Osteocyte (in vitro differentiated cells): ENCODE data around the gene PVRIG. TPM values are rescaled to one million over a fixed set of nuclear protein-coding genes. Genes with fewer than 3 reads are reported as not detected.
A peak's percentile ranks its signal among the peaks of the same experiment; 100 is the strongest.
"Not testable (repeated sequence)": the region's sequence is repeated elsewhere in the genome, so short reads cannot be mapped to it uniquely, and the experiment has no call there.

ENCODE experiments used
- DNase-seq: peaks from one replicate; pipeline ENCODE4 v3.0.0; 2021; ENCODE audit warnings: mixed read lengths; ENCODE audit not compliant: unreplicated experiment; ENCODE audit errors: extremely low spot score
- H3K27ac Mint-ChIP-seq: one replicate; pipeline ENCODE4 v1.8.0; 2021; ENCODE audit warnings: mild to moderate bottlenecking, mixed read lengths; ENCODE audit not compliant: unreplicated experiment
- H3K27me3 Mint-ChIP-seq: one replicate; pipeline ENCODE4 v1.8.0; 2021; ENCODE audit warnings: mixed read lengths; ENCODE audit not compliant: unreplicated experiment
- H3K36me3 Mint-ChIP-seq: one replicate; pipeline ENCODE4 v1.8.0; 2021; ENCODE audit warnings: mixed read lengths; ENCODE audit not compliant: unreplicated experiment
- H3K4me1 Mint-ChIP-seq: one replicate; pipeline ENCODE4 v1.8.0; 2021; ENCODE audit warnings: mixed read lengths; ENCODE audit not compliant: unreplicated experiment
- H3K4me3 Mint-ChIP-seq: one replicate; pipeline ENCODE4 v1.8.0; 2021; ENCODE audit warnings: mild to moderate bottlenecking, moderate library complexity, mixed read lengths; ENCODE audit not compliant: unreplicated experiment
- H3K9me3 Mint-ChIP-seq: one replicate; pipeline ENCODE4 v1.8.0; 2021; ENCODE audit warnings: mixed read lengths; ENCODE audit not compliant: unreplicated experiment
- total RNA-seq: library from RNA; stranded (reverse); gene quantifications from 2 replicates; pipeline ENCODE4 v1.2.1, GENCODE V29; 2021
- TF ChIP-seq, protein P1 (sequence below): fragments of 200-600 bp; sonication (generic); IDR thresholded peaks from 2 replicates; pipeline ENCODE4 v1.5.0; 2021; ENCODE audit warnings: antibody characterized with exemption, mild to moderate bottlenecking, moderate library complexity

PVRIG gene
- total RNA-seq, 1 donor from 2014 or later = not detected

- Mint-ChIP-seq H3K4me3 (no peak overlapping the region), H3K27me3 (peaks cover 30% of the 10 kb centered on the region), H3K36me3 (peaks cover 4% of the 10 kb centered on the region), H3K9me3 (no peaks in the 10 kb centered on the region), H3K27ac (no peak overlapping the region), H3K4me1 (peaks cover 6% of the 10 kb centered on the region)
- no peak for DNase-seq
- TF ChIP-seq, protein P1, sequence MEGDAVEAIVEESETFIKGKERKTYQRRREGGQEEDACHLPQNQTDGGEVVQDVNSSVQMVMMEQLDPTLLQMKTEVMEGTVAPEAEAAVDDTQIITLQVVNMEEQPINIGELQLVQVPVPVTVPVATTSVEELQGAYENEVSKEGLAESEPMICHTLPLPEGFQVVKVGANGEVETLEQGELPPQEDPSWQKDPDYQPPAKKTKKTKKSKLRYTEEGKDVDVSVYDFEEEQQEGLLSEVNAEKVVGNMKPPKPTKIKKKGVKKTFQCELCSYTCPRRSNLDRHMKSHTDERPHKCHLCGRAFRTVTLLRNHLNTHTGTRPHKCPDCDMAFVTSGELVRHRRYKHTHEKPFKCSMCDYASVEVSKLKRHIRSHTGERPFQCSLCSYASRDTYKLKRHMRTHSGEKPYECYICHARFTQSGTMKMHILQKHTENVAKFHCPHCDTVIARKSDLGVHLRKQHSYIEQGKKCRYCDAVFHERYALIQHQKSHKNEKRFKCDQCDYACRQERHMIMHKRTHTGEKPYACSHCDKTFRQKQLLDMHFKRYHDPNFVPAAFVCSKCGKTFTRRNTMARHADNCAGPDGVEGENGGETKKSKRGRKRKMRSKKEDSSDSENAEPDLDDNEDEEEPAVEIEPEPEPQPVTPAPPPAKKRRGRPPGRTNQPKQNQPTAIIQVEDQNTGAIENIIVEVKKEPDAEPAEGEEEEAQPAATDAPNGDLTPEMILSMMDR = no peak
These were observed 6.1 kb upstream of the PVRIG start for GRCh38 chr7:100213672-100214071.

GRCh38 chr7:100214356-100214755 lies 5.4 kb upstream of the PVRIG start:
- not testable (repeated sequence) for DNase-seq, H3K36me3 Mint-ChIP-seq, H3K4me1 Mint-ChIP-seq, H3K27ac Mint-ChIP-seq, H3K9me3 Mint-ChIP-seq, H3K4me3 Mint-ChIP-seq
- peaks cover 23% of the 10 kb centered on the region for H3K27me3 Mint-ChIP-seq

DNA sequence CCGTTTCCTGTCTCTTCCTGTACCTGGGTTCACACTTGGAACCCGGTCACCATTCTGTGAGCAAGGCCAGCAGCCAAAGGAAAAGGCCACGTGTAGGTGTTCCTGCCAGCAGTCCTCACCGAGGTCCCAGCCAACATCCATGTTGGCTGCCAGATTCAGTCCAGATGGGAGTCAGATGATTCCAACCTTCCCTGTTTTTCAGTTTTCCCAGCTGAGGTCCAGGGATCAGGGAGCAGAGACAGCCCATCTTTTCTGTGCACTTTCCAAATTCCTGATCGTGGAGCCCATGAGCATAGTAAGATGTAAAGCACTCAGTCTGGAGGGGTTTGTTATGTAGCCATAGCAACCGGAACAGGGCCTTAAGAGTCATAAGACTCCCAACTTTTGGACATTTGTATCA lies 3.9 kb upstream of the PVRIG start:
- H3K9me3 Mint-ChIP-seq = no peaks in the 10 kb centered on the region
- DNase-seq = no peak
- H3K27me3 Mint-ChIP-seq = peaks cover 11% of the 10 kb centered on the region
- H3K4me1 Mint-ChIP-seq = peaks cover 6% of the 10 kb centered on the region
- H3K4me3 Mint-ChIP-seq = no peak overlapping the region
- no peak overlapping the region for H3K27ac Mint-ChIP-seq
- peaks cover 6% of the 10 kb centered on the region for H3K36me3 Mint-ChIP-seq
- TF ChIP-seq, protein P1 = no peak

GRCh38 chr7:100217934-100218333 lies 1.8 kb upstream of the PVRIG start:
- not testable (repeated sequence) for H3K27me3 Mint-ChIP-seq, H3K4me3 Mint-ChIP-seq, H3K36me3 Mint-ChIP-seq, H3K4me1 Mint-ChIP-seq, H3K27ac Mint-ChIP-seq, H3K9me3 Mint-ChIP-seq
- TF ChIP-seq, protein P1 = peak; percentile 60
- DNase-seq = peak; percentile 94

DNA sequence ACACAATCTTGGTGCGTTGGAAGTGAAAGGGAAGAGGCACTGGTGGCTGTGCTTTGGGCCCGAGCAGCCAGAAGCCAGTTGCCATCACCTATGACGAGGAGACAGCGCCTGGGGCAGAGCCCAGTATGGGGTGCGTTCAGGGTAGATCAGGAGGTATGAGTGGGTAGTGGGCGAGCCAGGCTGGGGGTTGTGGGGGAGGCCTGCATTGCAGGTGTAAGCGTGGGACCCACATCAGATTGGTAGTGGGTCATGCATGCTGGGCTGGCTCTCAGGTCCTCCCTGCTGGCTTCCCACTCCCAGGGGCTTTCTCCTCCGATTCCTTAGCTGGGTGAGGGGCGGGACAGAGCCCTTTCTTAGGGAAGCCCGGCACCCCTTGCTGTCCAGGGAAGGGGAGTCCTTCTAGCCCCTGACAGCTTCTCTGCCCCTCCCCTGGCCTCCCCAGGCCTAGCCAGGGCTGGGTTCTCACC lies 445 bp upstream of the PVRIG start:
- H3K4me1 Mint-ChIP-seq = peaks cover 6% of the 10 kb centered on the region
- H3K36me3 Mint-ChIP-seq = peaks cover 7% of the 10 kb centered on the region
- TF ChIP-seq, protein P1 = no peak
- H3K4me3 Mint-ChIP-seq = no peak overlapping the region
- H3K9me3 Mint-ChIP-seq = no peaks in the 10 kb centered on the region
- peaks cover 4% of the 10 kb centered on the region for H3K27me3 Mint-ChIP-seq
- H3K27ac Mint-ChIP-seq = no peak overlapping the region
- DNase-seq = no peak
